Superior temporal gyrus (tissue), 1 donor: ENCODE data around the gene AP5M1.
A peak's percentile ranks its signal among the peaks of the same experiment; 100 is the strongest.
"Not testable (repeated sequence)": the region's sequence is repeated elsewhere in the genome, so short reads cannot be mapped to it uniquely, and the experiment has no call there.

ENCODE experiments used
- DNase-seq: peaks from one replicate; pipeline ENCODE4 v3.0.0-alpha.2; 2016; ENCODE audit errors: extremely low spot score

Gene AP5M1, protein sequence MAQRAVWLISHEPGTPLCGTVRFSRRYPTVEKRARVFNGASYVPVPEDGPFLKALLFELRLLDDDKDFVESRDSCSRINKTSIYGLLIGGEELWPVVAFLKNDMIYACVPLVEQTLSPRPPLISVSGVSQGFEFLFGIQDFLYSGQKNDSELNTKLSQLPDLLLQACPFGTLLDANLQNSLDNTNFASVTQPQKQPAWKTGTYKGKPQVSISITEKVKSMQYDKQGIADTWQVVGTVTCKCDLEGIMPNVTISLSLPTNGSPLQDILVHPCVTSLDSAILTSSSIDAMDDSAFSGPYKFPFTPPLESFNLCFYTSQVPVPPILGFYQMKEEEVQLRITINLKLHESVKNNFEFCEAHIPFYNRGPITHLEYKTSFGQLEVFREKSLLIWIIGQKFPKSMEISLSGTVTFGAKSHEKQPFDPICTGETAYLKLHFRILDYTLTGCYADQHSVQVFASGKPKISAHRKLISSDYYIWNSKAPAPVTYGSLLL

DNA sequence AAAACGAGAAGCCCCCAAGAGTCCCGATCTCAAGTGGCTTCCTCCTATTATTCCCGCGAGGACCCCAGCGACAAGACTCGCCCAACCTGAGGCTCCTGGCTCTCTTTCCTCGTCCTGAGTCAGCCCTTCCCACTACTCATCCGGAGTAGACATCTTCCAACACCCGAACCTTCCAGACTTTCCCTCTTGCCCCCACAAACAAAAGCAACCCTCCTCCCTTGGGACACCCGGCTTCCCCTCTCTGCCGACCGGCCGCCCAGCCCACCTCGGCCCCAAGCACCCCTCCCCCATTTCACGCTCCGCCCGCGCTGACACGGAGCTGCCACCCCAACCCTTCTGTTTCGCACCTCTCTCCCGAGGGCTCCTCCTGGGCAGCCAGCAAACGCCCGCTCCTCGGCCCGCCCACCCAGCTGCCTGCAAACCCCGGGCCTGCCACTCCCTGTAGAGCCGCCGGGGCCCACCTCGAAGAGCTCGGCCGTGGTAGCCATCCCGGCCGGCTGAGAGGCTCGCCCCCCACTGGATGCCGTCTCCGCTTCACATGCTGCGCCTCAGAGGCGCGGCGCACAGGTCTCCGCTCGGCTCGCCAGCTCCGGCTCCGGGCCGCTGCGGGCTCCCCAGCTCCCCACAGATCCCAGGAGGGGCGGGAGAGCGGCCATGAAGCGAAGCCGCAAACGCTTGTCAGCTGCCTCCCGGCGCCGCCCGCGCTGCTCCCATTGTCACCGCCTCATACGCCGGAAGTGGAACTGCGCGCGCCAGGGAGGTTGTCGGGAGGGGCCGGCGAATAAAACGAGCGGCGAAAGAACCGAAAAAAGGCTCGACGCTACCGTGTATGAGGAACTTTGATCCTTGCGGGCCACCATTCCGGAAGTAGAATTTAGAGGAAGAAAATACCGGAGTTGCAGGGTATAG lies at the start of gene AP5M1, which contains the start of gene EXOC5:
TSS of gene AP5M1 (plus strand) at position 811 of the 909 bp plus-strand sequence. CDS start 344 bp downstream, outside the sequence.
TSS of gene EXOC5 (minus strand) at position 745 of the 909 bp plus-strand sequence. CDS start at position 488, 257 bp downstream.
- peak; percentile 97 for DNase-seq

DNA sequence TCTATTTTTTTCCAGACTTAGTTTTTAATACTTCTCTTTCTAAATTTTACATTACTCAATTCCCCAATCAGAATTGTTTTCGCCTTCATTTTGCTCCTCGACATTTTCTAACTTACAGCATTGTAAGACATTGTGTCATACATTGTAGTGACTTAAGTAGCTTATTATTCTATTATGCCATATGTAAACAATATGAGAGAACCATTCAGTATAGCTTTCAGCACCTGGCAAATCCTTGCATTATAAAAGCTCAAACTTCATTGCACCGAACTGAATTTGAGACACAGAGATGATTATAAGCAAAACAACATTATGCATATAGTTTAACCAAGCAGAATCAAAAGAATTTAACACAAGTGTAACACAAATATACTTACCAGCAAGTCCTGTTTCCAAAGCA lies 46.8 kb upstream of the AP5M1 start:
- no peak for DNase-seq

DNA sequence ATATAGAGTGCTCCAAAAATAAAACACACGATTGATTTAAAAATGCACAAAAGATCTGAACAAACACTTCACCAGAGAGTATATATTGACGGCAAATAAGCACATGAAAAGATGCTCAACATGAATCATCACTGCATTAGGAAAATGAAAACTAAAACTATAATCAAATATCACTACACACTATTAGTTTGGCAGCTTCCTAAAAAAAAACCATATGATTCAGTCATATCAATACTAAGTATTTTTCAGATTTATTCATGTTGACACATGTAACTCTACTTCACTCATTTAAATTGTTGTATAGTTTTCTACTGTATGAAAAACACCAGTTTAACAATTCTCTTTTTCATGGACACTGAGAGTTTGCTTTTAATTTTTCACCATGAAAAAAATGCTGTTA lies 41.7 kb upstream of the AP5M1 start:
- no peak for DNase-seq

DNA sequence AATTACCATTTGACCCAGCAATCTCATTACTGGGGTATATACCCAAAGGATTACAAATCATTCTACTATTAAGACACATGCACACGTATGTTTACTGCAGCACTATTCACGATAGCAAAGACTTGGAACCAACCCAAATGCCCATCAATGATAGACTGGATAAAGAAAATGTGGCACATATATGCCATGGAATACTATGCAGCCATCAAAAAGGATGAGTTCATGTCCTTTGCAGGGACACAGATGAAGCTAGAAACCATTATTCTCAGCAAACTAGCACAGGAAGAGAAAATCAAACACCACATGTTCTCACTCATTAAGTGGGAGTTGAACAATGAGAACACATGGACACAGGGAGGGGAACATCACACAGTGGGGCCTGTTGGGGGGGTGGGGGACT lies 40.5 kb upstream of the AP5M1 start:
- DNase-seq: not testable (repeated sequence)

DNA sequence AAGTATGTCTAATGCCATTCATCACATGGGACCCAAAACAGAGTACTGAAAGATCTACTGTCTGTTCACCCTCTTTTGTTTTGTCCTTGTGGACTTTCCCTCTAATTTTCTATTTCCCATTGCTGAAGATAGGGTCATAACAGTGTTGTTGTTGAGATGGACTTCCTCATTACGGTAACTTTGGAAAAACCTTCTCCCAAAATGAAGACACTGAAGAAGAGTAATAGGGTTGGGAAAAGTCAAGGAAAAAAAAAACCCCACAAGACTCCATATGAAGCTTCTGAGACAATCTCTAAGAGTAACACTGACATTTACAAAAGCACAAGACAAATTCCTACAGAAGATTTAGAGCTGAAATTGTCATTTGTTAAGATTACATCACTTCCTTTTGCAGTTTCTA lies 36.8 kb upstream of the AP5M1 start:
- DNase-seq: no peak

DNA sequence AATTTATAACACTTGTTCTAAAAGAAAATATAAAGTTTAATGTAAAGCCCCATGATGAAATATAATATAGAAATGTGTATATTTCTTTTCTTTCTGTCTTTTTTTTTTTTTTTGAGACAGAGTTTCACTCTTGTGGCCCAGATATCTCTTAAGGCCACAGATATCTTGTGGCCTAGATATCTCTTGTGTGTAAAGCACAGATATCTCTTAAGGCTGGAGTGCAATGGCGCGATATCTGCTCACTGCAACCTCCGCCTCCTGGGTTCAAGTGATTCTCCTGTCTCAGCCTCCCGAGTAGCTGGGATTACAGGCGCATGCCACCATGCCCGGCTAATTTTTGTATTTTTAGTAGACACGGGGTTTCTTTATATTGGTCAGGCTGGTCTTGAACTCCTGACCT lies 28.7 kb upstream of the AP5M1 start:
- DNase-seq: not testable (repeated sequence)

DNA sequence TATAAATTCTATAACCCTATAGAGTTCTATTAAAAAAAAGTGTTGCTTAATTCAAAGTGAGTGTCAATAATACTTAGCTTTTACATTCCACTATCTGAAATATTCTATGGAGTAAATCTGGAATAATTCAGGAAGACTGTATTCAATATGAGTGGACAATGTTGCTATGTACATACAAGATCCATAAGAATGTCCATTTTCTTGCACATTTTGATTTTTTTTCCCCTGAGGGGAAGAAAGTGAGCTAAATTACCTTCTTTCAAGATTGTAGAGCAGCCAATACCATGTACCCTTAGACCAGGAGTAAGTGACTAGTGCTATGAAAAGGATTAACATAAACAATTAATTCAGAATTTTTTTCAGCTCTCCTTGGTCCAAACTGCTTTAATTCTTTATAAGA lies 25.5 kb upstream of the AP5M1 start:
- DNase-seq: no peak

DNA sequence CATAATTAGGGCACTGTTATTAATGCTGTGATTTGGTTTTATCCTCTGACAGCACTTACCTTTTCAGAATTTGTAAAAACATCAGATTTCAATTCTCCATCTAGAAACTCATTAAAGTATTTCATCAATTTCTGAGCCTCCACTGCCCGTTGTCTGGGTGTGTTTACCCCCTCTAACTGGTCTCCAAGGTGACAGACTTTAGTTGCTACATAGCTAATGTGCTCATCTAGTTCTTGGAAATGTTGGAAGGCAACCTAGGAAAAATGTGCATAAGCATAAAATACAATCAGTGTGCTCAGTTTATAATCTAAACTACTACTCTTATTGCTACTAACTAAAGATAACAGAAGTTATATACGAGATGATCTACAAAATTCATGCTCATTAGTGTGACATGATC lies 24.7 kb upstream of the AP5M1 start:
- DNase-seq: no peak

DNA sequence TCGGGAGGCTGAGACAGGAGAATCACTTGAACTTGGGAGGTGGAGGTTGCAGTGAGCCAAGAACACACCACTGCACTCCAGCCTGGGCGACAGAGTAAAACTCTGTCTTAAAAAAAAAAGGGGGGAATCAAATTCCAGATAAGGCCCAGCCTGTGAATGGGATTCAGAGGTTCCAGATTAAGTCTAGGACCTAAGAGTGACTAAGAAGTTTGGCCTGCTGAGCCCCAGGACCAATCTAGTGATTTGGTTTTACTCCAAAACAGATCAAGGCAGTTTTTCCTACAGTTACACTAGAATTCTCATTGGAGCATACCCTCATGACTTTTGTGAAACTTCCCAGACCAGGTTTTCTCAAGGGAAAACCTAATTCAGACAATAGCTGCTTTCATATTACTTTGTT lies 22.8 kb upstream of the AP5M1 start:
- DNase-seq: no peak

DNA sequence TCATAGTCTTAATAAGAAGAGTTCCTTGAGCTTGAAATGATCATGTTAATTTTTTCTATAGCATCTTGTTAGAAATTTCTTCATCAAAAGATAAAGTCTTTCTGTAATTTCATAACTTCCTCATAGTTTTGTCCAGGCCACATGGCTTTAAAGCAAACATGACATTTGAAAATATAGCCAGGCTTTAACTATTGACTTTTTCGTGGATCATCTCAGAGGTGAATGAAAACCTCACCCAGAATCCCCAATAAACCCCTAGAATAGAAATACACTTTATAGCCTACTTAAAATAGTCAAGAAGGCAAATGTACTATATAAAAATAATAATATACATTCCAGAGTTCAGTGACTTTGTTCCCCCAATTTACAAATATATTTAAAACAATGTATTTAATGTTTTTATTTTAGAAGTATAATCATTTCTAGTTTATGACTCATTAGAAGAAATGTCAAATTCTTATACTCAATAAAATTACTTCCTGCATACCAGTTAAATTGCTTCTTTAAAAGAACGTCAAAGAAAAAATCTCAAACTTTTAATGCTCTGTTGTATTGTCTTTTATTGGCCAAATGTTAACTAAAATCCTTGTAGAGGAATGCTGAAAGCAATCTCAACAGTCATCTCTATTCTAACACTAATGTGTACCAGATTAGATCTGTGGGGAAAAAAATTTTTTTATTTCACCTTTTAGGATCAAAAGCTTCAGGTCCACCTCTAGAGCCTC lies 21.7 kb upstream of the AP5M1 start:
- no peak for DNase-seq

DNA sequence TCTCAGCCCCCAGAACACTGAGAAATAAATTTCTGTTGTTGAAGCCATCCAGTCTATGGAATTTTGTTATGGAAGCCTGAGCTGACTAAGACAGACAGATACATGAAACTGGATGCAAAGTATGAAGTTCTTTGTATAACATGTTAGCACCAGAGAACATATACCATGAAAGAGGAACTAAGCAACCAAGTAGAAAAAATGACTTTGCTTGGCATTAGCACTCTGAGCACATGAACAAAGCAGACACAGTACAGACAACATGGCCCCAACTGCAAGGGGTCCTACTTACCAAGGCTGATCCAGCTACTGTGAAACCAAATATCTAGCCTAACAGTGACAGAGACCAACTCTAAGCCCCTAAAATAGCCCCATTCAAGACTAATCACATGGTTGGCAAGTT lies 13.9 kb upstream of the AP5M1 start:
- DNase-seq: no peak

DNA sequence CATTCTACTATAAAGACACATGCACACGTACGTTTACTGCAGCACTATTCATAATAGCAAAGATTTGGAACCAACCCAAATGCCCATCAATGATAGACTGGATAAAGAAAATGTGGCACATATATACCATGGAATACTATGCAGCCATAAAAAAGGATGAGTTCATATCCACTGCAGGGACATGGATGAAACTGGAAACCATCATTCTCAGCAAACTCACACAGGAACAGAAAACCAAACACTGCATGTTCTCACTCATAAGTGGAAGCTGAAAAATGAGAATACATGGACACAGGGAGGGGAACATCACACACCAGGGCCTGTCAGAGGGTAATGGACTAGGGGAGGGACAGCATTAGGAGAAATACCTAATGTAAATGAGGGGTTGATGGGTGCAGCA lies 10.6 kb upstream of the AP5M1 start:
- DNase-seq: not testable (repeated sequence)

DNA sequence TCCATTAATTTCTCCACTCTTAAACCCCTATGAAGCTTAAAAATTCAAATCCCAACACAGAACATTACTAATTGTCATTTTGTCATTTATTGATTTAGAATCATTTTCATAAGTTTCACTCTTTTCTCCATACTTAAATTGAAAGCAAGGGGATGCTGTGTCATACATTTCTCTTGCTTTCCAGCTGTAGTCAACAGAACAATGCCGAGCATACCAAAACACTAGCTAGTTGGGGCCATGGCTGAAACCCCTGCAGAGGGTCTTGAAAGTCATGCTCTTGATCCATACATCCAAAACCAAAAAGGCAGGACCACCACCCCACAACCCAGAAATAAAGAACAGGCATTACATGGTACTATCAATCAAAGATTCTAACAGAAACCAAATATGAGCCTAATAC lies 9.1 kb upstream of the AP5M1 start:
- no peak for DNase-seq

DNA sequence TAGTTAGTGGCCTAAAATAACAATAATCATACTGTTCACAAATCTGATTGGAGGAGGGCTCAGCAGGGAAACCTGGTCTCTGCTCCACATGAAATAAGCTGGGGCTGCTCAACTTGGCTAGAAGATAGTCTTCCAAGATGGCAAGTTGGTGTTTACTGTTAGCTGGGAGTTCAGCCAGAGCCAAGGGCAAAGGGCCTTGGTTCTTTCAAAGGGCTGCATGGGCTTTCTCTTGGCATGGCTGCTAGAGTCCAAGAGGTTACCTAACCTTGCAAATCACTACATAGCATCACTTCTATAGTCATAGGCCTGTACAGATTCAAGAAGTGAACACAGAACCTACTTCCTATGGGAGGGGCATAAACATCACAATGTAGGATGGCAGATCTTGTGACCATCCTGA lies 7.2 kb upstream of the AP5M1 start:
- DNase-seq: no peak

DNA sequence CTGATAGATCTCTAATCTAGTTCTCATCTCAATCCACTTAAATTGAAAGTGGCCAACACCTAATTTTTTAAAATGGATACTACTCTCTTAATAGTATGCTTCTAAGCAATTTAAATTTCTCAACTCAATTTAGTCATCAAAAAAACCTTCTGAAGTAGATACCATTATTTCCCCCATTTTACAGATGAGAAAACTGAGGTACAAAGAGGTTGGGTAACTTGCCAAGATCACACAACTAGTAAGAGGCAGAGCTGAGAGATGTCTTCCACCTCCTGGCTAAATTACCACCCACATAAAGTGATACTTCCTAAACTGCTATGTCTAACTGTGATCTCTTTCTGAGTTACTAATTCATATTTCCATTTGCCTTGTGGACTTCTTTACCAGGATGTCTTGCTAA lies 6.7 kb upstream of the AP5M1 start:
- DNase-seq: no peak

DNA sequence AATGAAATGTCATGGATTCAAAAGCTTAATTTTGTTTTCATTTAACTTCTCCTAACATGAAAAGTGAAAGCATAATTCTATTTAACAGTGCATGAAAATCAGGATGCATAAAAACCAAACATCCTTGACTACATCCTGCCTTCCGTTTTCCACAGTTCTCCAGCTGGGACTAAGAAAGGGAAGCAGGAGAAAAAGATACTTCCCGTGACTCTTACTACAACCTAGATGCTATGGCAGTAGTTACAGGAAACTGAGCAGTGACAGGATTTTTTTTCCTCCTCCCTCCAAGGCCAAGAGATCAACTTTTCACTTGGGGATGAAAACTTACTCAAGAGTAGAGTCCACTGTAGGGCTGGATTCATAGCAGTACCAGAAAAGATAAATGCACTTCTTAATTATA lies 2.7 kb upstream of the AP5M1 start:
- DNase-seq: no peak

DNA sequence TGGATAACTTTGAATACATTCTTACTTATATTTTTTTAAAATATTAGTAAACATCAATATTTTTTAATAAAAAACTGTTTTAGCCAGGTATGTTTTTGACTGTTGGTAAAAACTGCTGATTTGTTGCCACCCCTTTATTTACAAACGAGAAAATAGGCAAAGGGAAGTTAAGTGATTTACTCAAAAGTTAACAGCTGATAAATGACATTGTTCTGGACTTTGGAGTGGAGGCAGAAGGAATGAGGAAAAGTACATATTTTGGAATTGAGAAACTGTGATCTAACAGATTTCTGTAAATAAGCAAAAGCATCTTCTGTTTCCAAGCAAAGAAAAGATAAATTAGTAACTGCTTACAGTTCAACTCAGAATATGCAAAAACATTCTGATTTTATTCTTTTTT lies 4.5 kb downstream of the AP5M1 start:
- no peak for DNase-seq

DNA sequence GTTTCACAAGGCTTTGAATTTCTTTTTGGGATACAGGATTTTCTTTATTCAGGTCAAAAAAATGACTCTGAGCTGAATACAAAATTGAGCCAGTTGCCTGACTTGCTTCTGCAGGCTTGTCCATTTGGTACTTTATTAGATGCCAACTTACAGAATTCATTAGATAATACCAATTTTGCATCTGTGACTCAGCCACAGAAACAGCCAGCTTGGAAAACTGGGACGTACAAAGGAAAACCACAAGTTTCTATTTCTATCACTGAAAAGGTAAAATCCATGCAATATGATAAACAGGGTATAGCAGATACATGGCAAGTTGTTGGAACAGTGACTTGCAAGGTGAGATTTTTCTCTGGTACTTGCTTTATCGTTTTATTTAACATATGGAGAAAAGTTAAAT lies 5.8 kb downstream of the AP5M1 start:
- no peak for DNase-seq

DNA sequence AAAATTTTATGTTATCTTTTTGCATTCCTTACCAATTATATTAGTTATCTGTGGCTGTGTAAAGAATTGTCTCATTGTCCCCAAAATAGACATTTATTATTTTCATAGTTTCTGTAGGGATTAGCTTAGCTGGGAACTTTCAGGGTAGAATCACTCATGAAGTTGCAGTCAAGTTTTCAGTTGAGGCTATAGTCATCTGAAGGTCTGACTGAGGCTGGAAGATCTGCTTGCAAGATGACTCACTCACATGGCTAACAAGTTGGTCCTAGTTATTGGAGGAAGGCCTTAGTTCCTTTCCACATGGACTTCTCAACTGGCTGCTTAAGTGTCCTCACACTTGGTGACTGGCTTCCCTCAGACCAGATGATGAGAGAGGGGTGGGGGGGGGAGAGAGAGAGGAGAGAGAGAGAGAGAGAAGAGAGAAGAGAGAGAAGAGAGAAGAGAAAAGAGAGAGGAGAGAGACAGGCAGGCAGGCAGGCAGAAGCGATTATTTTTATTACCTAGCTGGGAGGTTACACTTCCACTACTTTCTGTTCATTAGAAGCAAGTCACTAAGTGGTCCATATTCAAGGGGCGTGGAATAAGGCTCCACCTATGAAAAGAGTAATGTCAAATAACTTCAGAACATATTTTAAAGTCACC lies 6.4 kb downstream of the AP5M1 start:
- DNase-seq: no peak

DNA sequence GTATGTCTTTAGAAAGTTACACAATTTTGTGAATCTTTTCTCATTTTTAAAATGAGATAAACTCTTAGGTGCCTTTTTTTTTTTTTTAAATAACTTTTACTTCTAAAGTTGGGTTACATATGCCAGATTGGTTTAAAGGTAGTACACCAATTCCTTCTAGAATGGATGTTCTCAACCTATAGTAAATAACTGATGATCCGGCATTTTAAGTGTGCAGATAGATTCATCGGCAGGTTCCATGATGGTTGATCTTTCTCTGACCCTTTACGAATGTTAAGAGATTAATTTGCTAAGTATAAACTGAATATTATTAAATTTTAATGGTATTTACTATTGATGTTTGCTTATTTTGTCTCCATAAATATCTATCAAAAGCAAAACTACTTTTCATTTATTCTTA lies 8.3 kb downstream of the AP5M1 start:
- no peak for DNase-seq

DNA sequence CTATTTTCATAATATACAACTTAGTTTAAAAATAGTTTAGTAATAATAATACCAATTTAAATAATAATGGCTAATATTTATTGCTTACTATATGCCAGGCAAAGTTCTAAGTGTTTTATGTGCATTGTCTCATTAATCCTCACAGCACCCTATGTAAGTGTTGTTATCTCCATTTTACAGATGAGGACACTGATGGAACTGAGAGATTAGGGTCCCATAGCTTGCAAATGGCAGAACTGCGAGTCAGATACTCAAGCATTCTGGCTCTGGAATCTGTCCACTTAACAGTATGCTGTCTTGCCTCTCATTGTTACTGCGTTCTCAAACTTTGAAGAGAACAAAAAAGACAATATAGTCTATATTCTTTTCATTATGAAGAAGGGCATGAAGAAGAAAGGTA lies 19.0 kb downstream of the AP5M1 start:
- DNase-seq: no peak
